GM06990 (cell line): ENCODE results near the gene SPAST.
A peak's percentile ranks its signal among the peaks of the same experiment; 100 is the strongest.

Experiments used
- DNase-seq: peaks from one replicate; pipeline ENCODE4 v3.0.0-alpha.2; 2011; ENCODE audit not compliant: insufficient read length; ENCODE audit errors: extremely low read depth
- H3K27me3 ChIP-seq: replicated peaks from 2 replicates; pipeline ENCODE4 v1.6.0; 2011; ENCODE audit warnings: low read length; ENCODE audit not compliant: control insufficient read depth, insufficient read depth
- H3K36me3 ChIP-seq: 2 replicates; pipeline ENCODE4 v1.5.1; 2011; ENCODE audit warnings: low read length; ENCODE audit not compliant: control insufficient read depth, insufficient read depth
- H3K4me3 ChIP-seq: replicated peaks from 2 replicates; pipeline ENCODE4 v1.5.1; 2011; ENCODE audit warnings: low read depth, mild to moderate bottlenecking, control low read depth, low read length
- TF ChIP-seq, protein P1 (sequence below): IDR thresholded peaks from 2 replicates; pipeline ENCODE4 v1.5.1; 2011; ENCODE audit warnings: low read length, control low read depth, mild to moderate bottlenecking, inconsistent platforms; ENCODE audit not compliant: insufficient read depth, poor library complexity, severe bottlenecking

Gene SPAST

GRCh38 chr2:32058130-32058529 lies 5.2 kb upstream of the SPAST start:
- no peaks in the 10 kb centered on the region for H3K36me3 ChIP-seq
- DNase-seq: no peak
- no peaks in the 10 kb centered on the region for H3K27me3 ChIP-seq
- TF ChIP-seq, protein P1, sequence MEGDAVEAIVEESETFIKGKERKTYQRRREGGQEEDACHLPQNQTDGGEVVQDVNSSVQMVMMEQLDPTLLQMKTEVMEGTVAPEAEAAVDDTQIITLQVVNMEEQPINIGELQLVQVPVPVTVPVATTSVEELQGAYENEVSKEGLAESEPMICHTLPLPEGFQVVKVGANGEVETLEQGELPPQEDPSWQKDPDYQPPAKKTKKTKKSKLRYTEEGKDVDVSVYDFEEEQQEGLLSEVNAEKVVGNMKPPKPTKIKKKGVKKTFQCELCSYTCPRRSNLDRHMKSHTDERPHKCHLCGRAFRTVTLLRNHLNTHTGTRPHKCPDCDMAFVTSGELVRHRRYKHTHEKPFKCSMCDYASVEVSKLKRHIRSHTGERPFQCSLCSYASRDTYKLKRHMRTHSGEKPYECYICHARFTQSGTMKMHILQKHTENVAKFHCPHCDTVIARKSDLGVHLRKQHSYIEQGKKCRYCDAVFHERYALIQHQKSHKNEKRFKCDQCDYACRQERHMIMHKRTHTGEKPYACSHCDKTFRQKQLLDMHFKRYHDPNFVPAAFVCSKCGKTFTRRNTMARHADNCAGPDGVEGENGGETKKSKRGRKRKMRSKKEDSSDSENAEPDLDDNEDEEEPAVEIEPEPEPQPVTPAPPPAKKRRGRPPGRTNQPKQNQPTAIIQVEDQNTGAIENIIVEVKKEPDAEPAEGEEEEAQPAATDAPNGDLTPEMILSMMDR: no peak
- H3K4me3 ChIP-seq: no peak overlapping the region

DNA sequence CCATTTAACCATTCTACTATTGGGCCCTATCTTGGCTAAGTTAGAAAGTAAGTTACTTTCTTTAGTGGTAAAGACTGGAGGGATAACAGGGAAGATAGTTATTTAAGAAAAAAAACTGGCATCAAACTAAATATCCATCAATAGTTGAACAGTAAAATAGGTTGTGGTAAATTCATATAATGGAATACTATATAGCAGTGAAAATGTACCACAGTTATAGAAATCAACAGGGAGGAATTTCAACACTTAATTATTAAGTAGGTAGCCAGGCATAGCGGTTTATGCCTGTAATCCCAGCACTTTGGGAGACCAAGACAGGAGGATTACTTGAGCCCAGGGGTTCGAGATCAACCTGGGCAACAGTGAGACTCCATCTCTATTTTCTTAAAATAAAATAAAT lies 3.1 kb upstream of the SPAST start:
- TF ChIP-seq, protein P1: no peak
- H3K4me3 ChIP-seq: no peak overlapping the region
- H3K36me3 ChIP-seq: no peaks in the 10 kb centered on the region
- no peak for DNase-seq
- no peaks in the 10 kb centered on the region for H3K27me3 ChIP-seq

DNA sequence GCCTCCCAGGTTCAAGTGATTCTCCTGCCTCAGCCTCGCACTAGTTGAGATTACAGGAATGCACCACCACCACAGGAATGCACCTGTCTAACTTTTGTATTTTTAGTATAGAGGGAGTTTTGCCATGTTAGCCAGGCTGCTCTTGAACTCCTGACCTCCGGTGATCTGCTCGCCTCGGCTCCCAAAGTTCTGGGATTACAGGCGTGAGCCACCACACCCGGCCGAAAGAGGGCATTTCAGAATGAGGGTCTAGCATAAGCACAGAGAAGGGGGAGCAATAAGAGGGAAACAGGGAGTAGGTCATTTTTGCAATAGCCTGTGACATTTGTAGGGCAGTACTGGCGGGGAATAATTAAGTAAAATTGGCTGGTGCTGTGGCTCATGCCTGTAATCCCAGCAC lies 1.9 kb upstream of the SPAST start:
- H3K4me3 ChIP-seq: no peak overlapping the region
- no peak for DNase-seq
- H3K27me3 ChIP-seq: no peaks in the 10 kb centered on the region
- H3K36me3 ChIP-seq: no peaks in the 10 kb centered on the region
- TF ChIP-seq, protein P1: no peak

GRCh38 chr2:32061973-32062861 lies 1.1 kb upstream of the SPAST start:
- H3K4me3 ChIP-seq: peak overlapping the region; percentile 85
- TF ChIP-seq, protein P1: no peak
- DNase-seq: no peak
- H3K36me3 ChIP-seq: no peaks in the 10 kb centered on the region
- H3K27me3 ChIP-seq: no peaks in the 10 kb centered on the region

- DNase-seq: no peak
- no peaks in the 10 kb centered on the region for H3K27me3 ChIP-seq
- peak overlapping the region; percentile 85 for H3K4me3 ChIP-seq
- no peaks in the 10 kb centered on the region for H3K36me3 ChIP-seq
- TF ChIP-seq, protein P1: no peak
Observed at GRCh38 chr2:32064021-32064601, 755 bp downstream of the SPAST start.
